D341Med (cell line): ENCODE data around the gene SYNGAP1.

ENCODE experiments used
- DNase-seq: peaks from one replicate; pipeline ENCODE4 v3.0.0; 2012; ENCODE audit warnings: low spot score

Gene SYNGAP1

DNA sequence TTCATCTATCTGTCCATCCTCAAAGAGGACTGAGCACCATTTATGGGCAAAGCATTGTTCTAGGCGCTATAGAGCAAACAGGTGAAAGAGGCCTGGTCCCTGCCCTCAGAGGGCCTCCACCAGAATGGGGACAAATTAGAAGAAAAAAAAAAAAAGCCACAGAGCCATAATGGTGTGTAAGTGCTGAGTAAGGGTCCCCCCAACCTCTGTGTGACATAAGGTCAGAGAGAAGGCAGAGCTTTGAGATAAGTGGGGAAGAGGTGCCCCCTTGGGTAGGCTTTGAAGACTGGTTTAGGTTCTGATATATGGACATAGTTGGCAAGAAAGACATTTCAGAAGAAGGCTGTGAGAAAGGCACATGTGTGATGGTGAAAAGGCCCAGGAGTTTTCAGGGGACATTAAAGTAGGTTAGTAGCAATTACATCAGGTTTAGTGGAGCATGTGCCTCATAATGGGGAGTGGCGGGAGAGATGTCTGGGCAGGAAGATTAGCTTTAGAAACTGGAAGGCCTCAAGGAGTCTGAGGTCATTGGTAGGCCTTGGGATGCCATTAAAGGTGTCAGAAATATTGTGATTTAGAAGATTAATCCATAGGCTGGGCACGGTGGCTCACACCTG lies 19.2 kb downstream of the SYNGAP1 start:
- no peak for DNase-seq

DNA sequence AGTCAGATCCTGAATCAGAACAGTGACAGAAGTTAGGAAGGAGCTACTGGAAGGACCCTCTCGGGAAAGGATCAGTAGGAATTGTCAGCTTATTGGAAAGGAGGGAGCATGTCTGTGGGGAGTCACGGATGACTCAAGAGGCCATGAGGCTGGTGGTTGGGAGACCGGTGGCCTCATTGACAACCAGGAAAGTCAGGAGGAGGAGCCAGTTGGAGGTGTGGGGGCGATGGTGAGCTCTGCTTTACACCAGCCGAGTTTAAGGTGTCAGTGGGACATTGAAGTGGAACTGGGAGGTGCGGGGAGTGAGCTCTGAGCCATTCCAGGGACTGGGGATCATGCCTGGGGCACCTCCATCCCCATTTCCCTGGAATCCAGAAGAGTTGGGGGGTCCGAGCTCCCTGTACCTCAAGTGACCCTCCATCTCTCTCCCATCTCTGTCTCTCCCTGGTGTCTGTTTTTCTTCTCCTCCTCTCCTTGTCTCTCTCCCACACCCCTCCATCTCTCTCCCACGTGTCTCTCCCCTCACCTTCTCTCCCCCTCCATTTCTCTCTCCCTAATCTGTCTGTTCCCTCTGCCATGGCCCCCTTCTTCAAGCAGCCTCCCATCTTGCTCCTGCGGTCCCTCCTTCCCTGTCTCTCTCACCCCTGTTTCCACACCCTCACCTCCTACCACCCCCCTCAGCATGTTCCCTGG lies 20.2 kb downstream of the SYNGAP1 start:
- no peak for DNase-seq

DNA sequence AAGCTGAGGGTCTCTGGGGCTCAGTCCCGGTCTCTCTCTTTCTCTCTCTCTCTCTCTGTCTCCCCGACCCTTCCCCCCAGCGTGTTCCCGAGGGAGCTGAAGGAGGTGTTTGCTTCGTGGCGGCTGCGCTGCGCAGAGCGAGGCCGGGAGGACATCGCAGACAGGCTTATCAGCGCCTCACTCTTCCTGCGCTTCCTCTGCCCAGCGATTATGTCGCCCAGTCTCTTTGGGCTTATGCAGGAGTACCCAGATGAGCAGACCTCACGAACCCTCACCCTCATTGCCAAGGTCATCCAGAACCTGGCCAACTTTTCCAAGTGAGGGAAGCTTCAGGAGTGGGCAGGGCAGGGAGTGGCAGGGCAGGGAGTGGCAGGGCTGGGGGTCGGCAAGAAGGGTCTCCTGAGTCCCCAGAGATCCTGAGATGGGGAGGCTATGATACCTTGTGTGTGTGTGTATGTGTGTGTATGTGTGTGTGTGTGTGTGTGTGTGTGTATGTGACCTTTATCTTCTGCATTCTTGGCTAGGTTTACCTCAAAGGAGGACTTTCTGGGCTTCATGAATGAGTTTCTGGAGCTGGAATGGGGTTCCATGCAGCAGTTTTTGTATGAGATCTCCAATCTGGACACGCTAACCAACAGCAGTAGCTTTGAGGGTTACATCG lies 20.9 kb downstream of the SYNGAP1 start:
- DNase-seq, result no peak

DNA sequence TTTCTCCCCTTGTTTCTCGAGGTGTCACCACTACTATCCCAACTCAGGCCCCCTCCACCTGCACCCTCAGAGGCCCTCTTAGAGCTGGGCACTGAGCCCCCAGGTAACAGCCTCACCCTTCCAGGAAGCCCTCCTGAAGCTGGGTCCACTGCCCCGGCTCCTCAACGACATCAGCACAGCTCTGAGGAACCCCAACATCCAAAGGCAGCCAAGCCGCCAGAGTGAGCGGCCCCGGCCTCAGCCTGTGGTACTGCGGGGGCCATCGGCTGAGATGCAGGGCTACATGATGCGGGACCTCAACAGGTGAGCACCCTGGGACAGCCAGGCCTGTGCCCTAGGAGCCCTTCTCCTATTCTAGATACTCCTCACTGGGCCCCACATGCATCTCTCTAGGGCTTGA lies 21.6 kb downstream of the SYNGAP1 start:
- DNase-seq, result no peak

DNA sequence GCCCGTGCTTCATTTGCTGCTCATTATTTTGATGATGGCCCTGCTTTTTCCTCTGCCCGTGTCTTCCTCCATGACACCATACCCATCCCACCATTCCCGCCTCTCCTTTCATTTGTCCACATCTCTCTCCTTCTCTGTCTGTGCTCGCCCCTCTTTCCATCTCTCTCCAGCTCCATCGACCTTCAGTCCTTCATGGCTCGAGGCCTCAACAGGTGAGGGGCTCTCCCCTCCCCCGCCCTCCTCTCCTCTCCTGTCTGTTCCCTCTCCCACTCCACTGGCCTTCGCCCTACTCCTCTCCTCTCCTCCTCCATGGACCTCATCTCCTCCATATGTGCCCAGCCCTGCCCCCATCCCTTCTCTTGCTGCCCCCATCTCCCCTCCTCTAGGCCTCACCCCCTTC lies 22.4 kb downstream of the SYNGAP1 start:
- no peak for DNase-seq

DNA sequence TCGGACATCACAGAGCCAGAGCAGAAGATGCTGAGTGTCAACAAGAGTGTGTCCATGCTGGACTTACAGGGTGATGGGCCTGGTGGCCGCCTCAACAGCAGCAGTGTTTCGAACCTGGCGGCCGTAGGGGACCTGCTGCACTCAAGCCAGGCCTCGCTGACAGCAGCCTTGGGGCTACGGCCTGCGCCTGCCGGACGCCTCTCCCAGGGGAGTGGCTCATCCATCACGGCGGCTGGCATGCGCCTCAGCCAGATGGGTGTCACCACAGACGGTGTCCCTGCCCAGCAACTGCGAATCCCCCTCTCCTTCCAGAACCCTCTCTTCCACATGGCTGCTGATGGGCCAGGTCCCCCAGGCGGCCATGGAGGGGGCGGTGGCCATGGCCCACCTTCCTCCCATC lies 23.2 kb downstream of the SYNGAP1 start:
- DNase-seq, result no peak

DNA sequence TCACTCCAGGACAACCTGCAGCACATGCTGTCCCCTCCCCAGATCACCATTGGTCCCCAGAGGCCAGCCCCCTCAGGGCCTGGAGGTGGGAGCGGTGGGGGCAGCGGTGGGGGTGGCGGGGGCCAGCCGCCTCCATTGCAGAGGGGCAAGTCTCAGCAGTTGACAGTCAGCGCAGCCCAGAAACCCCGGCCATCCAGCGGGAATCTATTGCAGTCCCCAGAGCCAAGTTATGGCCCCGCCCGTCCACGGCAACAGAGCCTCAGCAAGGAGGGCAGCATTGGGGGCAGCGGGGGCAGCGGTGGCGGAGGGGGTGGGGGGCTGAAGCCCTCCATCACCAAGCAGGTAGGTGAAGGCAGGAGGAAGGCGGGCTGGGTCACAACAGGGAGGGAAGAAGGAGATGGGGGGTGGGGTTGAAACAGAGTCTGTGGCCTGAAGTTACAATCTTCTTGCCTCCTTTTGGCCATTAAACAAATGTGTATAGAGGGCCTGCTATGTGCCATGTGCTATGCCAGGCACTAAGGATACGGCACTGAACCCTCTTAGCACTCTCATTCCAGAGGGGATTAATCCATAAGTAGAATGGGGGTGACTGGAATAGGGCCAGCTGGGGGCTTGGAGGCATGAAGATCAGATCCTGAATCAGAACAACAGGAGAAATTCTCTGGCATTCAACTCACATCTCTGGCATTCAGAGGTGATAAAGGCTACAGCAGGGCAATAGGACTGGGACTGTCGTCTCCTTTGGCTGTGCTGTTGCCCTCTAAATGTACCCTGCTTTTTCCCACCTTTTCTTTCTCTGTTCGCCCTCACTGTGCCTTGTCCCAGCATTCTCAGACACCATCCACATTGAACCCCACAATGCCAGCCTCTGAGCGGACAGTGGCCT lies 24.0 kb downstream of the SYNGAP1 start:
- DNase-seq, result no peak

DNA sequence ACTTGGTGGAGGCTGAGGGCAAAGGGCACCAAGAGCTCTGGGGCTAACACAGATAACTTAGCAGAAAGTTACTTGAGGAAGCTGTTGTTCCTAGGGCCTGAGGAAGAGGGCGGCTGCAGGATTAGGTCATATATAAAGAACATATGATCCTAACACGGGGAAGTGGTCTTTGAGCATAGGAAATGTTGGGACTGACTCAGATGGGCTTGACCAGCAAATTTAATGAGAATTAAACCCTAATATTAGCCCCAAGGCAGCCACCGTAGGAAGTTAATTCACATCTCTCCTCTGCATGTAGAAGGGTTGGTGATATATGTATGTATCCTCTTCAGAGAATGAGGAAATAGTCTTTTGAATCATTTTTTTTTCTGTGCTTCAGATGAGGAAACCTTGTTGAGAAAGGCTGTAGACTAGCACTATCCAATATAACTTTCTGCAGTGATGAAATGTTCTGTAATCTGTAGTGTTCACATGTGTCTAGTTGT lies 25.3 kb downstream of the SYNGAP1 start:
- no peak for DNase-seq

DNA sequence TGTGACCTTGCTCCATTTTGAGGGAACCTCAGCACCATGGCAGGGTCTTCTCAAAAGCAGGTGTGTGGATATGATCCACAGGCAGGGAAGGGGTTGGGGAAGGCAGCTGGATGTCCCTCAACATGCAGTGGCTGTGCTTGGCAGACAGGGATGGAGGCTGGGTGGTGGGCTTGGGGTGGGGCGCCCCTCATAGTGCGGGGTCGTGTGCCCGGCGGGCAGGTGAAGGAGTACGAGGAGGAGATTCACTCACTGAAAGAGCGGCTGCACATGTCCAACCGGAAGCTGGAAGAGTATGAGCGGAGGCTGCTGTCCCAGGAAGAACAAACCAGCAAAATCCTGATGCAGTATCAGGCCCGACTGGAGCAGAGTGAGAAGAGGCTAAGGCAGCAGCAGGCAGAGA lies 26.5 kb downstream of the SYNGAP1 start:
- DNase-seq, result no peak

DNA sequence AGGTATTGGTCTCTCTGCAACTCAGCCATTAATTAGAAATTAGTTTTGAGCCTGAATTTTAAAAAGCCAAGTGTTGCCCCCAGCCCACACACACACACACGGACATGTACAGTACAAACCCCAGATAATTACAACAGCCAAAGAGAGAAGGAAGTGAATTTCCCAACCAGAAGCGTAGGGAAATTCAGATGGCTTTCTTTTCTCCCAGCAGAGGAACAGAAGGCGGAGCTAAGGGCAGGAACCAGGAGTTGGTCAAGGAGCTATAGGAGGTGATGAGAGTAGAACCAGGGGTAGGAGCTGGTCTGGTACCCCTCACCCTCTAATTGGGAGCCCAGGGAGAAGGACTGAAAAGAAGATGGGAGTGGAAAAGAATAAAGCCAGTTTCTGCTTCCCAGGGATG lies 30.6 kb downstream of the SYNGAP1 start:
- DNase-seq, result no peak

DNA sequence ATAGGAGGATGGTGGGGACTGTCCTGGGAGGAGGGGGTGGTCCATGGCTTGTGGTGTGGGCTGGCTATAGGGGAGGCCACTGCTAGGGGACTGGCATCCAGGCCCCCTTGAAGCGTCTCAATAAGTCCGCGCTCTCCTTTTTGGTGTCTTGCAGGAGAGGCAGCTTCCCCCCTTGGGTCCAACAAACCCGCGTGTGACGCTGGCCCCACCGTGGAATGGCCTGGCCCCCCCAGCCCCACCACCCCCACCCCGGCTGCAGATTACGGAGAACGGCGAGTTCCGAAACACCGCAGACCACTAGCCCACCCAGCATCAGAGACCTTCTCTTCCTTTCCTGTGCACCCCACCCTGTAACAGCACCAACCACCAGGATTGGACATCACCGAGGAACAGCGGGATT lies 31.7 kb downstream of the SYNGAP1 start:
- DNase-seq, result no peak

DNA sequence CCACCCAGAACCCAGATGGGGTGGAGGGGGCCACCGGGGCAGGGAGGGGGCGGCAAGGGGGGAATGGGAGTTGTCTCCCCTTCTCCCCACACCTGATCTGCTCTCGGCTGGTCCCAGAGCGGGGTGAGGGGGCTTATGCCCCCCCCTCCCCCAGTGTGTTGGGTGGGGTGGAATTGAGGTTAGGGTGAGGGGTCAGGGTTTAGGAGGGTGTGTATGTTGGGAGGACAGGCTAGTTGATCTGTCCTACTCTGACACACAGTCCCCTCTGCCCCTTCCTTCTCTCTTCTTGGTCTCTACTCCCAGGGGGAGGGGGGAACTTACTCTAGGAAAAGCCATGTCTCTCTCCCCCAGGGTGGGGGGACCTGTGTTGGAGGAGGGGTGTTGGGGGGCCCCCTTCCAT lies 32.6 kb downstream of the SYNGAP1 start:
- no peak for DNase-seq

DNA sequence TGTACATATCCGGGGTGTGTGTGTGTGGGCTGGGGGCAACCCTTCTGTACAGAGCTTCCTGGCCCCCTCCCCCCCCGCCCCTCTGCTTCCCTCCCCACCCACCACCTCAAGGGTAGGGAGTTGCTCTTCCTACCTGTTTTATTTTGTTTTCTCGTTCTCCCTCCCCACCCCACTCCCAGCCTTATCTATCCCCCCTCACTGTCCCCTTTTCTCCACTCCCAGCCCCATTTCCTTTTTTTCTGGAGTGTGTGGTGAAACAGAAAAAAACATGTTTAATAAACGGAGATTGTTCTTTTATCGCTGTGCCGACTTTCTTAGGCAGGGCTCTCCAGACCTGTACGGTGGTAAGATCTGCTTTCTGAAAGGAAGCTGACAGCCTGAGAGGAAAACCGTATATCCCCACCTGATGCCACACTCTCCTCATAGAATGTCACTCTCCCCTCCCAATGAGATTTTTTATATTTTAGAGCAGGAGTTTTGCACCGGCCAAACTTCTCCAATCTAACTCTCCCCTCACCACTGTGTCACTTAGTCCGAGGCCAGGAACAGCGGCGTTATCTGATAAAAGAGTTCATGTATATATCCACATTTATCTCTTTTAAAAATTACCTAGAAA lies 33.6 kb downstream of the SYNGAP1 start:
- DNase-seq, result no peak

DNA sequence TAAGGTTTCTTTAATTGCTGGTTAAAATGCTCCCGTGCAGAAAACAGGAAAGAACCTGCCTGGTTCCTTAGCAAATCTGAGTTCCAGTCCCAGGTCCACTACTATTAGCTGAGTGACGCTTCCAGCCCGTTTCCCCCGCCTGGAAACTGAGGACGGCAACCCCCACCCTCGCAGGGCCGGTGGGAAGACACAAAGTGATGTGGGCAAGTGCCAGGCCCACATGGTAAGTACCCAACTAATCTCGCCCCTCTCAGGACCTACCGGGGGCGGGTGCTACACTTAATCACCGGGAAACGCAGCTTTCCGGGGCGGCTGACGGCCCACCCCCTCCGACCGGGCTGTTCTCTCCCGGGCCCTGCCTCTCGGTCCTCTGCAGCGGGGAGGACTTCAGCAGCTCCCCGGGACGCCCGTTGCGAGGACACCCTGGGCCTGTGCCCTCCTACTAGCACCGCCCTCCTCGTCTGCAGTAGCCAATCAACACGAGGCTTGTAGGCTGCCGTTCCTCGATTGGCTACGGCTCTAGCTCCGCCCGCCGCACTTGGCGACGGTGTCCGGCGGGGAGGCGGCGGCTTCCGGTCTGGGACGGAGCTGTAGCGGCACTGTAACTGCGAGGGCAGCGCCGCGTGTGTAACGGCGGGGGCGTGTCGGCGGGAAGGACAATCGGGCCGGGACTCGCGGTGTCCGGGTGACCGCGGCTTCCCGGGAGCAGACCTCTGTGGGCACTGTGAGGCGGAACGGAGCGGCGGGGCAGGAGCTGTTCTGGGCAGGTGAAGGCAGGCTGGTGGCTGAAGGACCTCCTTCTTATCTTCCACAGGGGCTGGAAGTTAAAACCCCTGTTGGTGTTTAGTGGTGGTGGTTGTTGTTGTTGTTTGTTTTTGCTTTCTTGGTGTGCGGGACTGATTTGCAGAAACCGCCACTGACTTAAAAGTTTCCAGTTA lies 34.4 kb downstream of the SYNGAP1 start, which contains the start of gene ZBTB9:
TSS of gene ZBTB9 (plus strand) at position 568 of the 938 bp plus-strand sequence. CDS start 525 bp downstream, outside the sequence.
- DNase-seq, result peak; percentile 99

DNA sequence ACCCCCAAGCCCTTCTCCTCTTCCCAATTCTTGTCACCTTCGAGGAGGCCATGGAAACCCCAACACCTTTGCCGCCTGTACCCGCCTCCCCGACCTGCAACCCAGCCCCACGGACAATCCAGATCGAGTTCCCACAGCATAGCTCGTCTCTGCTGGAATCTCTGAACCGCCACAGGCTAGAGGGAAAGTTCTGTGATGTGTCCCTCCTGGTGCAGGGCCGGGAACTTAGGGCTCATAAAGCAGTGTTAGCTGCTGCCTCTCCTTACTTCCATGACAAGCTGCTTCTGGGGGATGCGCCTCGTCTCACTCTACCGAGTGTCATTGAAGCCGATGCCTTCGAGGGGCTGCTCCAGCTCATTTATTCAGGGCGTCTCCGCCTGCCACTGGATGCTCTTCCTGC lies 35.2 kb downstream of the SYNGAP1 start:
- no peak for DNase-seq

DNA sequence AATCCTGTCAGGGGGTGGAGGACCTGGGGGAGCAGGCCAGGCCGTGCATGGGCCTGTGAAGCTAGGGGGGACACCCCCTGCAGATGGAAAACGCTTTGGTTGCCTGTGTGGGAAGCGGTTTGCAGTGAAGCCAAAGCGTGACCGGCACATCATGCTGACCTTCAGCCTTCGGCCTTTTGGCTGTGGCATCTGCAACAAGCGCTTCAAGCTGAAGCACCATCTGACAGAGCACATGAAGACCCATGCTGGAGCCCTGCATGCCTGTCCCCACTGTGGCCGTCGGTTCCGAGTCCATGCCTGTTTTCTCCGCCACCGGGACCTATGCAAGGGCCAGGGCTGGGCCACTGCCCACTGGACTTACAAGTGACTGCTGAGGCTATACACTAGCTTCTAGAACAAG lies 36.3 kb downstream of the SYNGAP1 start:
- no peak for DNase-seq

DNA sequence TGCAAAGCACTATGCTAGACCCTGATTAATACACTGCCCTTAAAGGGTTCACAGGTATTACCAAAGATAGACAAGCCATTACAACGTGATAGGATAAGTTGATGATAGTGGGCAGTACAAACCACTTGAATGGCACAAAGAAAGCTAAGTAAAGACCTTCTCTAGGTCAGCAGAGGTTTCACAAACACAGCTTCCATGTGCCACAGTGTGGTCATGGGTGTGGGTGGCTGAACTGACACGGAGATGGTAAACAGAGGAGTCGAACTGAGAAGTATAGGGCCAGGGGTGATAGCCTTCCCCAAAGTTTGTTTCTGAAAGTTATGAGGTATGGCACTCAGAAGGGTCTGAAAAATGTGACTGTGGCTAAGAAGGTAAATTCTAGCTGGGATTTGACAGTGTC lies 38.8 kb downstream of the SYNGAP1 start:
- no peak for DNase-seq

DNA sequence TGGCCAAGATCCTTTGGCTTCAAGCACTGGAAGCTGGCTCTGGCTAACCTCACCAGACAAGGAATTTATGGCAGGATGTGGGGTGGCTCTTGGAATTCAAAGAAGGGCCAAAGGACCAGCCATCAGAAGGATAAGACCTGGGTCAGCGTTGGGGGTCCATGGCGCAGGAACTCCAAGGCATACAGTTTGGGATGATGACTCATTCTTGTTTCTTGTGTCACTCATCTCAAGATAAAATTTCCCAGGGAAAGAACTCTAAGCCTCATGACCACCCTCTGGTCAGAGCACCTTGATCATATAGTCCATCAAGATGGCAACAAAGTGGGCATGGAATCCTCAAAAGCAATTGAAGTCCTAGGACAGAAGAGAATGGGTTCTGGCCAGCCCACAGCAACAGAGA lies 39.4 kb downstream of the SYNGAP1 start:
- no peak for DNase-seq

DNA sequence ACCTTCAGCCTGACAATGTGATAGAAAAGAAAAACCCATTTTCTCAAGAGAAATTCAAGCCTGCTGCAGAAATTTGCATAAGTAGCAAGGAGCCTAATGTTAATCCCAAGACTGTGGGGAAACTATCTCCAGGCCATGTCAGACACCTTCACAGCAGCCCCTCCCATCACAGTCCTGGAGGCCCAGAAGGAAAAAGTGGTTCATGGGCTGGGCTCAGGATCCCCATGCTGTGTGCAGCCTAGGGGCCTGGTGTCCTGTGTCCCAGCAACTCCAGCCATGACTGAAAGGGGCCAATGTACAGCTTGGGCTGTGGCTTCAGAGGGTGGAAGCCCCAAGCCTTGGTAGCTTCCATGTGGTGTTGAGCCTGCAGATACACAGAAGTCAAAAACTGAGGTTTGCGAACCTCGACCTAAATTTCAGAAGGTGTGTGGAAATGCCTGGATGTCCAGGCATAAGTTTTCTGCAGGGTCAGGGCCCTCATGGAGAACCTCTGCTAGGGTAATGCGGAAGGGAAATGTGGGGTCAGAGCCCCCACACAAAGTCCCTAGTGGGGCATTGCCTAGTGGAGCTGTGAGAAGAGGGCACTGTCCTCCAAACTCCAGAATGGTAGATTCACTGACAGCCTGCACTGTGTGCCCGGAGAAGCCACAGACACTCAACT lies 46.3 kb downstream of the SYNGAP1 start:
- no peak for DNase-seq

DNA sequence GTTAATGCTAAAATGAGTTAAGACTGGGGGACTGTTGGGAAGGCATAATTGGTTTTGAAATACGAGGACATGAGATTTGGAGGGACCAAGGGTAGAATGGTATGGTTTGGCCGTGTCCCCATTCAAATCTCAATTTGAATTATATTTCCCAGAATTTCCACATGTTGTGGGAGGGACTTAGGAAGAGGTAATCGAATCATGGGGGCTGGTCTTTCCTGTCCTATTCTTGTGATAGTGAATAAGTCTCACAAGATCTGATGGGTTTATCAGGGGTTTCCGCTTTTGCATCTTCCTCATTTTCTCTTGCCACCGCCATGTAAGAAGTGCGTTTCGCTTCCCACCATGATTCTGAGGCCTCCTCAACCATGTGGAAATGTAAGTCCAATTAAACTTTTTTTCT lies 47.2 kb downstream of the SYNGAP1 start:
- no peak for DNase-seq
